NCI-H446 (cell line): ENCODE data around the gene EIF4G1.

Experiments used
- DNase-seq, 2 experiments: peaks; one replicate each; lab custom pipeline; 2025; lab: John Stamatoyannopoulos, UW

EIF4G1 gene

GRCh38 chr3:184305577-184305976 lies 8.8 kb upstream of the EIF4G1 start:
- no peak for DNase-seq

- DNase-seq = no peak
These were observed 7.9 kb upstream of the EIF4G1 start for GRCh38 chr3:184306341-184306972.

- DNase-seq = no peak
These were observed 6.5 kb upstream of the EIF4G1 start for GRCh38 chr3:184307915-184308314.

GRCh38 chr3:184308744-184309143 lies 5.7 kb upstream of the EIF4G1 start:
- no peak for DNase-seq

GRCh38 chr3:184311633-184312032 lies 2.8 kb upstream of the EIF4G1 start:
- DNase-seq = no peak

GRCh38 chr3:184314700-184315542 lies 515 bp downstream of the EIF4G1 start:
- DNase-seq = peak; percentile 26 to 67

- no peak for DNase-seq
These were observed 1.1 kb downstream of the EIF4G1 start for GRCh38 chr3:184315543-184315867.

- no peak for DNase-seq
These were observed 1.7 kb downstream of the EIF4G1 start for GRCh38 chr3:184315871-184316661.

- DNase-seq = no peak
These were observed 2.4 kb downstream of the EIF4G1 start for GRCh38 chr3:184316792-184317191.

- DNase-seq = no peak
These were observed 2.8 kb downstream of the EIF4G1 start for GRCh38 chr3:184317201-184317600.

GRCh38 chr3:184320104-184320445 lies 5.7 kb downstream of the EIF4G1 start:
- DNase-seq = peak; percentile 95 to 98

- DNase-seq = no peak
These were observed 7.3 kb downstream of the EIF4G1 start for GRCh38 chr3:184321666-184322065.

GRCh38 chr3:184322731-184323487 lies 8.5 kb downstream of the EIF4G1 start:
- no peak for DNase-seq

- no peak for DNase-seq
These were observed 9.3 kb downstream of the EIF4G1 start for GRCh38 chr3:184323696-184324095.

- no peak for DNase-seq
These were observed 10.9 kb downstream of the EIF4G1 start for GRCh38 chr3:184325269-184325668.

GRCh38 chr3:184325715-184326369 lies 11.4 kb downstream of the EIF4G1 start:
- DNase-seq = no peak

GRCh38 chr3:184327171-184327570 lies 12.8 kb downstream of the EIF4G1 start:
- DNase-seq = no peak

- no peak for DNase-seq
These were observed 14.1 kb downstream of the EIF4G1 start for GRCh38 chr3:184328516-184328915.

GRCh38 chr3:184332370-184333090 lies 18.1 kb downstream of the EIF4G1 start:
- DNase-seq = no peak

- DNase-seq = no peak
These were observed 18.8 kb downstream of the EIF4G1 start for GRCh38 chr3:184333190-184333589.

- no peak for DNase-seq
These were observed 19.3 kb downstream of the EIF4G1 start for GRCh38 chr3:184333700-184334099.
